NB4 (cell line): ENCODE data around the gene TAS2R40.

ENCODE experiments used
- CTCF ChIP-seq: IDR thresholded peaks from one replicate; pipeline ENCODE4 v1.5.1; 2012; ENCODE audit warnings: low read depth, low read length
- MYC ChIP-seq: IDR thresholded peaks from 2 replicates; pipeline ENCODE4 v1.6.1; 2011; ENCODE audit warnings: low read depth, low read length
- POLR2A ChIP-seq: IDR thresholded peaks from 2 replicates; pipeline ENCODE4 v1.6.1; 2011; ENCODE audit warnings: mild to moderate bottlenecking; ENCODE audit not compliant: insufficient read length; ENCODE audit errors: extremely low read depth
- TF ChIP-seq, protein P1 (sequence below): IDR thresholded peaks from 2 replicates; pipeline ENCODE4 v1.6.1; 2011; ENCODE audit warnings: low read depth, low read length

- TF ChIP-seq, protein P1, sequence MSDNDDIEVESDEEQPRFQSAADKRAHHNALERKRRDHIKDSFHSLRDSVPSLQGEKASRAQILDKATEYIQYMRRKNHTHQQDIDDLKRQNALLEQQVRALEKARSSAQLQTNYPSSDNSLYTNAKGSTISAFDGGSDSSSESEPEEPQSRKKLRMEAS: no peak
- no peak for TF ChIP-seq CTCF
- TF ChIP-seq MYC: no peak
- no peak for TF ChIP-seq POLR2A
These were observed 47.4 kb downstream of the TAS2R40 start for GRCh38 chr7:143269251-143269650.
